Posterior cingulate gyrus (tissue), 11 donors: ENCODE measurements around the gene EXOC3L4.
"Not testable (repeated sequence)": the region's sequence is repeated elsewhere in the genome, so short reads cannot be mapped to it uniquely, and the experiment has no call there.

Experiments
- DNase-seq, 10 donors: peaks; one replicate each; pipeline versions ENCODE4 v3.0.0 to v3.0.0-alpha.2; 2020 to 2021; ENCODE audit warnings: mixed read lengths in 3 of 10
- intact Hi-C: fragments of 100-400 bp; cut with DNase I; formaldehyde crosslinking; loops from one replicate; pipeline ENCODE4 v1.15.1; 2023

EXOC3L4 gene

GRCh38 chr14:103094406-103095209, at the start of gene EXOC3L4:
Gene EXOC3L4 (plus strand): TSS chr14:103094725. CDS start chr14:103100220, 5,495 bp downstream.
- peak in 1 of 10 donors; percentile 53 for DNase-seq
- intact Hi-C loops = no loop called here

- intact Hi-C loops = no loop called here
- DNase-seq = peak in 1 of 10 donors; percentile 60
Measured at GRCh38 chr14:103045371-103045869, 49.1 kb upstream of the EXOC3L4 start.

GRCh38 chr14:103047453-103047852, 47.1 kb upstream of the EXOC3L4 start:
- intact Hi-C loops = not testable (repeated sequence)

GRCh38 chr14:103050935-103051334, 43.6 kb upstream of the EXOC3L4 start:
- no peak for DNase-seq
- intact Hi-C loops = no loop called here

More at GRCh38 chr14:103047453-103047852, 47.1 kb upstream of the EXOC3L4 start:
- peak in 1 of 10 donors; percentile 53 for DNase-seq

- intact Hi-C loops = no loop called here
- peak in 1 of 10 donors; percentile 69 for DNase-seq
Measured at GRCh38 chr14:103052407-103052806, 42.1 kb upstream of the EXOC3L4 start.

GRCh38 chr14:103055695-103056094, 38.8 kb upstream of the EXOC3L4 start:
- DNase-seq = peak in 1 of 10 donors; percentile 2
- intact Hi-C loops = loop anchor here (5.0 kb wide), 2 partner anchors 83 to 278 kb away; partner anchors contain the start of gene TRAF3

GRCh38 chr14:103056322-103057027, 38.0 kb upstream of the EXOC3L4 start:
- peak in 2 of 10 donors; percentile 69 to 78 for DNase-seq
- intact Hi-C loops = loop anchor here (5.0 kb wide), 2 partner anchors 84 to 279 kb away; partner anchors contain the start of gene TRAF3

- DNase-seq = peak in 3 of 10 donors; percentile 24 to 88 (median 82)
- intact Hi-C loops = loop anchor here (5.0 kb wide), 2 partner anchors 85 to 280 kb away; partner anchors contain the start of gene TRAF3
Measured at GRCh38 chr14:103057028-103057371, 37.5 kb upstream of the EXOC3L4 start.

- peak; percentile 77 to 98 (median 84) for DNase-seq
- intact Hi-C loops = loop anchor here (5.0 kb wide), 2 partner anchors 85 to 280 kb away; partner anchors contain the start of gene TRAF3
Measured at GRCh38 chr14:103057372-103058163, 37.0 kb upstream of the EXOC3L4 start, which contains the start of gene CDC42BPB. Gene CDC42BPB (minus strand): TSS chr14:103057549. CDS start chr14:103057173, 376 bp downstream.

- DNase-seq = peak in 3 of 10 donors; percentile 64 to 79 (median 79)
- intact Hi-C loops = loop anchor here (5.0 kb wide), 2 partner anchors 86 to 281 kb away; partner anchors contain the start of gene TRAF3
Measured at GRCh38 chr14:103058164-103059055, 36.1 kb upstream of the EXOC3L4 start.

GRCh38 chr14:103059556-103059955, 35.0 kb upstream of the EXOC3L4 start:
- DNase-seq = peak in 2 of 10 donors; percentile 36 to 49
- intact Hi-C loops = loop anchor here (5.0 kb wide), 2 partner anchors 87 to 282 kb away; partner anchors contain the start of gene TRAF3

GRCh38 chr14:103061482-103061976, 33.0 kb upstream of the EXOC3L4 start:
- peak in 1 of 10 donors; percentile 7 for DNase-seq
- intact Hi-C loops = no loop called here

GRCh38 chr14:103064436-103064835, 30.1 kb upstream of the EXOC3L4 start:
- intact Hi-C loops = no loop called here
- DNase-seq = no peak

GRCh38 chr14:103064978-103065377, 29.5 kb upstream of the EXOC3L4 start:
- intact Hi-C loops = no loop called here
- DNase-seq = peak in 2 of 10 donors; percentile 16 to 40

GRCh38 chr14:103065861-103066260, 28.7 kb upstream of the EXOC3L4 start:
- peak in 1 of 10 donors; percentile 29 for DNase-seq
- intact Hi-C loops = no loop called here

GRCh38 chr14:103066399-103066798, 28.1 kb upstream of the EXOC3L4 start:
- peak in 2 of 10 donors; percentile 4 to 32 for DNase-seq
- intact Hi-C loops = no loop called here

- DNase-seq = peak in 2 of 10 donors; percentile 28 to 47
- intact Hi-C loops = no loop called here
Measured at GRCh38 chr14:103067231-103067954, 27.1 kb upstream of the EXOC3L4 start.
